Right lung (tissue), 5 donors: ENCODE results near the gene DRGX. TPM values are rescaled to one million over a fixed set of nuclear protein-coding genes. Genes with fewer than 3 reads are reported as not detected.

Experiments used
- DNase-seq, 2 donors: peaks; one replicate each; pipeline ENCODE4 v3.0.0-alpha.2; 2013
- polyA plus RNA-seq, 5 donors: library from polyadenylated mRNA; unstranded; fragments of 120-200 nt; gene quantifications; one replicate each; pipeline versions ENCODE4 v1.2.1 to v1.2.3, GENCODE V29; 2013; ENCODE audit warnings: inconsistent platforms in 1 of 5, low replicate concordance in 1 of 5; ENCODE audit not compliant: insufficient read length in 5 of 5, insufficient read depth in 1 of 5

Gene DRGX
- polyA plus RNA-seq, 5 donors = 0.06 TPM; not detected in 4

- no peak for DNase-seq
Observed at GRCh38 chr10:49362596-49363260, 33.2 kb downstream of the DRGX start.

- no peak for DNase-seq
Observed at GRCh38 chr10:49361735-49362568, 33.9 kb downstream of the DRGX start.

- no peak for DNase-seq
Observed at GRCh38 chr10:49361178-49361554, 34.7 kb downstream of the DRGX start.

- DNase-seq = peak in 1 of 2 donors; percentile 2
Observed at GRCh38 chr10:49360271-49361177, 35.4 kb downstream of the DRGX start.

- DNase-seq = peak; percentile 6 to 21
Observed at GRCh38 chr10:49359349-49360270, 36.3 kb downstream of the DRGX start.

- DNase-seq = no peak
Observed at GRCh38 chr10:49357910-49358309, 38.0 kb downstream of the DRGX start.

GRCh38 chr10:49356944-49357343 is 38.9 kb downstream of the DRGX start:
- no peak for DNase-seq

- DNase-seq = no peak
Observed at GRCh38 chr10:49356181-49356580, 39.7 kb downstream of the DRGX start.

- DNase-seq = no peak
Observed at GRCh38 chr10:49355221-49355620, 40.7 kb downstream of the DRGX start.

GRCh38 chr10:49354593-49354992 is 41.3 kb downstream of the DRGX start:
- no peak for DNase-seq

- no peak for DNase-seq
Observed at GRCh38 chr10:49353895-49354566, 41.9 kb downstream of the DRGX start.

GRCh38 chr10:49353026-49353894 is 42.6 kb downstream of the DRGX start:
- no peak for DNase-seq

- no peak for DNase-seq
Observed at GRCh38 chr10:49352323-49352722, 43.6 kb downstream of the DRGX start.

- DNase-seq = no peak
Observed at GRCh38 chr10:49351669-49352068, 44.2 kb downstream of the DRGX start.

- no peak for DNase-seq
Observed at GRCh38 chr10:49350846-49351532, 44.9 kb downstream of the DRGX start.

- no peak for DNase-seq
Observed at GRCh38 chr10:49350138-49350537, 45.8 kb downstream of the DRGX start.

- DNase-seq = no peak
Observed at GRCh38 chr10:49349390-49349789, 46.5 kb downstream of the DRGX start.

GRCh38 chr10:49348593-49348992 is 47.3 kb downstream of the DRGX start:
- no peak for DNase-seq

GRCh38 chr10:49347827-49348226 is 48.1 kb downstream of the DRGX start:
- no peak for DNase-seq
